Measurements from ENCODE around the gene NRM.
A peak's percentile ranks its signal among the peaks of the same experiment; 100 is the strongest.
"Not testable (repeated sequence)": the region's sequence is repeated elsewhere in the genome, so short reads cannot be mapped to it uniquely, and the experiment has no call there.

The NRM gene

GRCh38 chr6:30719791-30720737 is 29.3 kb upstream of the NRM start, which contains the start of gene TUBB:
TUBB (plus strand) TSS chr6:30720352; CDS start chr6:30720507, 155 bp downstream.
- peak; percentile 95 for DNase-seq

- DNase-seq, result no peak
Observed at GRCh38 chr6:30719356-30719755, 28.6 kb upstream of the NRM start.

- not testable (repeated sequence) for DNase-seq
Observed at GRCh38 chr6:30717845-30718720, 27.3 kb upstream of the NRM start.

- DNase-seq, result peak; percentile 100
Observed at GRCh38 chr6:30717129-30717844, 26.5 kb upstream of the NRM start, which contains the start of gene MDC1. MDC1 (minus strand) TSS chr6:30717281; CDS start chr6:30715175, 2,106 bp downstream.

GRCh38 chr6:30716879-30717128 is 26.0 kb upstream of the NRM start:
- no peak for DNase-seq

- no peak for DNase-seq
Observed at GRCh38 chr6:30714263-30714662, 23.5 kb upstream of the NRM start.

GRCh38 chr6:30712441-30712945 is 21.7 kb upstream of the NRM start:
- no peak for DNase-seq

GRCh38 chr6:30711758-30712380 is 21.1 kb upstream of the NRM start:
- no peak for DNase-seq

- DNase-seq, result no peak
Observed at GRCh38 chr6:30709101-30709868, 18.5 kb upstream of the NRM start.

- no peak for DNase-seq
Observed at GRCh38 chr6:30707281-30707850, 16.6 kb upstream of the NRM start.

- no peak for DNase-seq
Observed at GRCh38 chr6:30705620-30706019, 14.8 kb upstream of the NRM start.

GRCh38 chr6:30703821-30704220 is 13.0 kb upstream of the NRM start:
- DNase-seq, result no peak

- no peak for DNase-seq
Observed at GRCh38 chr6:30703011-30703410, 12.2 kb upstream of the NRM start.

GRCh38 chr6:30700340-30700739 is 9.6 kb upstream of the NRM start:
- no peak for DNase-seq

GRCh38 chr6:30696432-30696831 is 5.6 kb upstream of the NRM start:
- no peak for DNase-seq

- no peak for DNase-seq
Observed at GRCh38 chr6:30691208-30691847, 544 bp upstream of the NRM start.

- no peak for DNase-seq
Observed at GRCh38 chr6:30689985-30690384, 799 bp downstream of the NRM start.

GRCh38 chr6:30689022-30689865 is 1.5 kb downstream of the NRM start:
- no peak for DNase-seq

- DNase-seq, result no peak
Observed at GRCh38 chr6:30688569-30688968, 2.2 kb downstream of the NRM start.

Data from GF-D8 (cell line).